GM18909 (cell line): ENCODE measurements around the gene ZC3H7A.
"Not testable (repeated sequence)": the region's sequence is repeated elsewhere in the genome, so short reads cannot be mapped to it uniquely, and the experiment has no call there.

Experiments
- ATAC-seq: cut with Tn5 transposase; IDR thresholded peaks from one replicate; pipeline ENCODE4 v1.9.1; 2021; ENCODE audit warnings: mild to moderate bottlenecking; ENCODE audit not compliant: unreplicated experiment, poor library complexity

ZC3H7A gene, protein sequence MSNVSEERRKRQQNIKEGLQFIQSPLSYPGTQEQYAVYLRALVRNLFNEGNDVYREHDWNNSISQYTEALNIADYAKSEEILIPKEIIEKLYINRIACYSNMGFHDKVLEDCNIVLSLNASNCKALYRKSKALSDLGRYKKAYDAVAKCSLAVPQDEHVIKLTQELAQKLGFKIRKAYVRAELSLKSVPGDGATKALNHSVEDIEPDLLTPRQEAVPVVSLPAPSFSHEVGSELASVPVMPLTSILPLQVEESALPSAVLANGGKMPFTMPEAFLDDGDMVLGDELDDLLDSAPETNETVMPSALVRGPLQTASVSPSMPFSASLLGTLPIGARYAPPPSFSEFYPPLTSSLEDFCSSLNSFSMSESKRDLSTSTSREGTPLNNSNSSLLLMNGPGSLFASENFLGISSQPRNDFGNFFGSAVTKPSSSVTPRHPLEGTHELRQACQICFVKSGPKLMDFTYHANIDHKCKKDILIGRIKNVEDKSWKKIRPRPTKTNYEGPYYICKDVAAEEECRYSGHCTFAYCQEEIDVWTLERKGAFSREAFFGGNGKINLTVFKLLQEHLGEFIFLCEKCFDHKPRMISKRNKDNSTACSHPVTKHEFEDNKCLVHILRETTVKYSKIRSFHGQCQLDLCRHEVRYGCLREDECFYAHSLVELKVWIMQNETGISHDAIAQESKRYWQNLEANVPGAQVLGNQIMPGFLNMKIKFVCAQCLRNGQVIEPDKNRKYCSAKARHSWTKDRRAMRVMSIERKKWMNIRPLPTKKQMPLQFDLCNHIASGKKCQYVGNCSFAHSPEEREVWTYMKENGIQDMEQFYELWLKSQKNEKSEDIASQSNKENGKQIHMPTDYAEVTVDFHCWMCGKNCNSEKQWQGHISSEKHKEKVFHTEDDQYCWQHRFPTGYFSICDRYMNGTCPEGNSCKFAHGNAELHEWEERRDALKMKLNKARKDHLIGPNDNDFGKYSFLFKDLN

DNA sequence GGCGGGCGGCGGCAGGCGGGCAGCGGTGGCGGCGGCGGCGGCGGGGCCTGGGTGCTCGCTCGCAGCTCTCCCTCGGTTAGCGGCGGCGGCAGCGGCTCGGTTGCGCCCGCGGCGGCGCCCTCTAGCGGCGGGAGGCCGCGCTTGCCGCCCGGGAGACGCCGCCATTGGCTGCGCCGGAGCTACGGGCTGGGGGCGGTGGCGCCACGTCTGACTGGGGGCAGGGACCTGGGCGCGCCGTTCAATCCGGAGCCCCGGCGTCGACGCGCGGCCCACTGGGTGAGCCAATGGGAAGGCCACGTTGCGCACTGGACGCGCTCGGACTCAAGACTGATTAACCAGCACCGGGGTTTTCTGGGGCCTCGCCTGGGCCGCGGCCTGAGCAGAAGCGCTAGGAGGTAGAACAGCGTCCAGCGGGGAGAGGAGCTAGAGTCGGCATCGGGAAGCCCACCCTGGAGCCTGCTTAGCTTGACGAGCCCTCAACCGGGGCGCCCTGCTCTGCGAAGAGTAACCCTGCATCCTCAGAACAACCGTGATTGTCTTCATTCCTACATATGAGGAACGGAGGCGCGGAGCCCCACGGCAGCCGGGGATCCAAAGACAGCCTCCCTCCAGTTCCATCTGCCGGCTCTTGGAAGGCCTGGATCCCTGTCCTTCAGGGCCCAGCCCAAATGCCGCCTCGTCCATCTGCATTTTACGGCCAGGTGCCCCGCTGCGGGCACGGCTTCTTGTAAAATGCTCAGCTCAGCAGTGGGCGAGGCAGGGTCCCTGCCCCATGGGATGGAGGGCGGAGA is at the start of gene ZC3H7A:
ZC3H7A (minus strand) TSS at position 93 of the 791 bp plus-strand sequence. CDS start 14,904 bp downstream, outside the sequence.
- ATAC-seq: peak; percentile 96

DNA sequence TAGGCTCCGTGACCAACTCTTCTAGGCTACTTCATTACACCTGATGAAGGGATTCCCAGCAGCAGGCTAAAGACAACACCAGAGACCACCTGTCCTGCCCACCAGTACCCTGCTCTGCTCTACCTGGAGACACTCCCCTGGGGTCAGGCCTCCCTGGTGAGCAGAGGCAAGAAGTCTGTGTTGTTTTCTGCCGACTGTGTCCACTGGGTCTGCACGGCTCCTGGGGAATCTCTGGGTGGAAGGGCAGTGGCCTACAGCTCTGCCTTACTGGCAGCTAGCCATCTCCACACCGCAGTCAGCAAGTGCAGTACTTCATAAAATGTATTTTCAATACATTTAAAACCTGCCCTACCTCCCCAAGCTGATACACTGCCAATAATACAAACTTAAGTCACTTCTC is 47.4 kb upstream of the ZC3H7A start:
- no peak for ATAC-seq

DNA sequence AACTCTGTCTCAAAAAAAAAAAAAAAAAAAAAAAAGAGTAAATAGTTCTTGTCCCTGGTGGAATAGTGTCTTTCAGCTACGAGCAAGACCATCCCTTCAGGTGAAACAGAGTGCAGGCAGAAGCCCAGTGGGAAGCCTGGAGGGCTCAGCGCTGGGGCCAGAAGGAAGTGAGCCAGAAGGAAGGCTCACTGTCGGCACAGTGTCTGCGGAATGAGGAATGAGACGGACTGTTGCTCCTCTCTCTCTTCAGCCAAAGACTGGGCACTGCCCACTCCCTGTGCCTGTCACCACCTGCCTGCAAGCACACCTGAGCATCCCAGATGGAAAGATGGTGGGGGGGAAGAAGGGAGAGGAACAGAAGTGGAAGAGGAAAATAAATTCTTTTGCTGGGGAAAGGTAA is 46.8 kb upstream of the ZC3H7A start:
- ATAC-seq: no peak

DNA sequence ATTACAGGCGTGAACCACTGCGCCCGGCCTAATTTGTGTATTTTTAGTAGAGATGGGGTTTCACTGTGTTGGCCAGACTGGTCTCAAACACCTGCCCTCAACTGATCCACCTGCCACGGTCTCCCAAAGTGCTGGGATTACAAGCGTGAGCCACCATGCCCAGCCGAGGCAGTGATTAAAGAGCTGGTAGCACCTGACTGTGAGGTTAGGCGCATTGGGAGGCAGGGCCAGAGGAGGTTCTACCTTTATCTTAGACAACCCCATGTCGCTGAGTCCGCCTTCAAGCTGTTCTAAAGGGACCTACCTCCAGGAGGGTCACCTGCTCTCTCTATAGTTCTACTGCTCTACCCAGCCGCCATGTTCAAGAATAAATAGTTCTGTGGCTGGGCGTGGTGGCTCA is 46.1 kb upstream of the ZC3H7A start:
- no peak for ATAC-seq

DNA sequence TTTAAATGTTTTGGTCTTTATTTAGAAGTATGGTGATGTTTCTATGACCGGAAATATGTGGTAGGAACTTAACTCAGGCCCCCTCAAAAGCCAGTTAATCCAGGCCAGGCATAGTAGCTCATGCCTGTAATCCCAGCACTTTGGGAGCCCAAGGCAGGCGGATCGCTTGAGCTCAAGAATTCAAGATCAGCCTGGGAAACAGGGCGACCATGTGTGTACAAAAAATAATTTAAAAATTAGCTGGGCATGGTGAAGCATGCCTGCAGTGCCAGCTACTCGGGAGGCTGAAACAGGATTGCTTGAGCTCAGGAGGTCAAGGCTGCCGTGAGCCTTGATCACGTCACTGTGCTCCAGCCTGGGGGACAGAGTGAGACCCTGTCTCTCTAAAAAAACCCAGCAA is 44.0 kb upstream of the ZC3H7A start:
- ATAC-seq: no peak

DNA sequence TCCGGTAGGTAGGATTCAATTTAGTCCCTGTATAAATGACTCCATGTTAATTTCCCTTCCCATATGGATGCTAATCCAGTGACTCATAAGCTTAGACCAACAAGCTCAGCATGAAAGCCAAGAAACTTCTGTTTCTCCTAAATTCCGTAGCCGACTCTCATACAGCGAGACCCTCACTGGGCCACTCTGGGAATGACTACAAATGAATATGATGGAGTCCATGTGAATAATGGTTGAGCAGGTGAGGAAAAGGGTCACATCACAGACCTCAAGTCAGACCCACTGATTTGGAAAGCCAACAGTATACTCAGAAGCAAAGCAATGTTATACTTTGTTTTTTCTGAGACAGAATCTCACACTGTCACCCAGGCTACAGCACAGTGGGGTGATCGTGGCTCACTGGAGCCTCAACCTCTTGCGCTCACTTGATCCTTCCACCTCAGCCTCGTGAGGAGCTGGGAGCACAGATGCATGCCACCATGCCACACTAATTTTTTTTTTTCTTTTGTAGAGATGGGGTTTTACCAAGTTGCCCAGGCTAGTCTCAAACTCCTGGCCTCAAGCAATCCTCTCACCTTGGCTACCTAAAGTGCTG is 39.7 kb upstream of the ZC3H7A start:
- no peak for ATAC-seq

DNA sequence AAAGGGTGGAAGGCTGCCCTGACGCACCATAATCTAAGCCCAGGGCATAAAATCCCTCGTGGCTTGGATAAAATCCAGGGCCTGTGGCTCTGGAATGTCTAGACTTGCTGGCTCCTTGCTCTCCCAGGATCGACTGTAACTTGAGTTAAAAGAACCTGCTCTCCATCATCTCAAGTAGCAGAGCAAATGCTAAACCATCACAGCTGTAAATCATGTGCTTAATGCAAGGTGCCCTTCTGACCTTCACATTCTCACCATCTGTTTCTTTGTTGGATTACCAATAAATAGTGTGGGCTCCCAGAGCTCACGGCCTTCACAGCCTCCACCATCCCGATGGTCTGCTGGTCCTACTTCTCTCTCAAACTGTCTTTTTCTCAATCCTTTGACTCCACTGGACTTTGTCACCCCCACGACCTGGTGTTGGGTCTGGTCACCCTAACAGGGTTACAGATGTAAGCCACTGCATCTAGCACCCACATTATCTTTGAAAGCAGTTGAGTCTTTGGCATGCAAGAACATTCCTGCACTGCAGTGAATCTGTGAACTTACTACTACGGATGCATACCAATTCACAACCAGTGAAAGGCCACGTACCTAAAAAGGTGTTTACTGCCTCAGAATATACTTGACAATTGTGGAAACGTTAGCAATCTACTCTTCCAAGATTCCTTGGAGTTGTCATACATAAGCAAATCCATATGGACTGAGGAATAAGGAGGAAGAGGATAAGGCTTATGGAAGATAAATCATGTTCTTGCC is 39.0 kb upstream of the ZC3H7A start:
- ATAC-seq: no peak

DNA sequence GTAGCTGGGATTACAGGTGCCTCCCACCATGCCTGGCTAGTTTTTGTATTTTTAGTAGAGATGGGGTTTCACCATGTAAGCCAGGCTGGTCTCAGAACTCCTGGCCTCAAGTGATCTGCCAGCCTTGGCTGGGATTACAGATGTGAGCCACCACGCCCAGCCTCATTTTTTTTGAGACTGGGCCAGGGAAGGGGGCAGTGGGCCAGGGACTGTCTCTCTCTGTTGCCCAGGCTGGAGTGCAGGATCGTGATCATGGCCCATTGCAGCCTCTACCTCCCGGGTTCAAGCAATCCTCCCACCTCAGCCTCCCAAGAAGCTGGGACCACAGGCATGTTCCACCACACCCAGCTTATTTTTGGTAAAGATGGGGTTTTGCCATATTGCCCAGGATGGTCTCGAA is 38.3 kb upstream of the ZC3H7A start:
- no peak for ATAC-seq

DNA sequence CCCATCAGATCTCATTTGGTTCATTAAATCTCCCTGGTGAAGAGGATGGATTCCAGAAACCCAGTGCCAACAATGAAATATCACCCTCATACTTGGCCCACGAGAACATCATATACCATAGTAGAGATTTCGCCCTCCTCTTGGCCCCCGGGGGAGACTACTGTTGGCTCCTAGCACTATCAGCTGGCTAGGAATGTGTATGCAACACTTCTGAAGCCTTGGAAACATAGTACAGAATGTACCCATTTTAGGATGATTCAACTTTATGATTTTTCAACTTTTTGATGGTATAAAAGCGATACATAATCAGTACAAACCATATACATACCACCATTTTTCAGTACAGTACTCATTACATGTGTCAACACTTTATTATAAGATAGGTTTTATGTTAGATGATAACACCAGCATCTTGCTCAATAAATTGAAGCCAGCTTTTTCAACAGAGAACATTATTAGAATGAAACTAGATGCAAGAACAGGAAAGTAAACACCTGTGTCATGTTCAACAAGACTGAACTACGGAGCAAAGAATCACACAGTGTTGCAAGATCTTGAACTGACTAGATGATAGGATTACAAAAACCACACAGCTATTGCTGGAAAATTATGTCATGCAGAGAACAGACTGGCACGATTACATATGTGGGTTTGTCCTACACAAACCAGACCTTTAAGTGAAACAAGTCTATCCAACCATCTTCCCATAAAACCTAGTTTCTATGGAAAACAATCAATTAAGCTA is 37.1 kb upstream of the ZC3H7A start:
- no peak for ATAC-seq

DNA sequence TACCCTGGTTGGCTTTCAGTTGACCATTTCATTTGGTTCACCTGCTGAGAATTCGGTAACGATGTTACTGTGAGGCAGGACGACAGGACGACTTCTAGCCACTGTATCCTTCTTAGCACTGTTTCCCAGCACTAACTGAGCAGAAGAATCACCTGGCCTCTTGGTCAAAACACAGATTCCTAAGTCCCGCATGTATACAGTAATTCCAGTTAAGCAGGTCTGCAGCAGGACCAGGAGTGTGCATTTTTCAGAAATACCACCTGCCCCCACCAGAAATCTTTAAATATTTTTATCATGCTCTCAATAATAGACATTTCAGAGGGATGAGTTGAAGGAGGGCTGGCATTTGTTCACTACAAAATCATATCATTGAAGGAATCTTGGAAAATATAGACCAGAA is 31.6 kb upstream of the ZC3H7A start:
- no peak for ATAC-seq

DNA sequence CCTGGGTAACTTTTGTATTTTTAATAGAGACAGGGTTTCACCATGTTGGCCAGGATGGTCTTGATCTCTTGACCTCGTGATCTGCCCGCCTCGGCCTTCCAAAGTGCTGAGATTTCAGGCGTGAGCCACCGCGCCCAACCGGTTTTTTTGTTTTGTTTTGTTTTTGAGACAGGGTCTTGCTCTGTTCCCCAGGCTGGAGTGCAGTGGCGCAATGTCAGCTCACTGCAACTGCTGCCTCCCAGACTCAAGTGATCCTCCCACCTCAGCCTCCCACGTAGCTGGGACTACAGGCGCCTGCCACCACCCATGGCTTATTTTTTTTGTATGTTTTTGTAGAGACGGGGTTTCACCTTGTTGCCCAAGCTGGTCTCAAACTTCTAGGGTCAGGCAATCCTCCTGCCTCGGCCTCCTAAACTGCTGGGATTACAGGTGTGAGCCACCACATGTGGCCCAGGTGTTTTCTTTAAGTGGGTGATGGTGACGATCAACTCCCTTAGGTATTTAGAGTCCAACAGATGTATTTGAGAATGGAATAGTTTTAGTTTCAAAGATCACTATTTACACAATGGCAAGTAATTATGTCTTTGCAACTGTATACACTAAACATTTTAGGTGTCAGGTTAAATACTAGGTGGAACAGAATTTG is 28.6 kb upstream of the ZC3H7A start:
- not testable (repeated sequence) for ATAC-seq

DNA sequence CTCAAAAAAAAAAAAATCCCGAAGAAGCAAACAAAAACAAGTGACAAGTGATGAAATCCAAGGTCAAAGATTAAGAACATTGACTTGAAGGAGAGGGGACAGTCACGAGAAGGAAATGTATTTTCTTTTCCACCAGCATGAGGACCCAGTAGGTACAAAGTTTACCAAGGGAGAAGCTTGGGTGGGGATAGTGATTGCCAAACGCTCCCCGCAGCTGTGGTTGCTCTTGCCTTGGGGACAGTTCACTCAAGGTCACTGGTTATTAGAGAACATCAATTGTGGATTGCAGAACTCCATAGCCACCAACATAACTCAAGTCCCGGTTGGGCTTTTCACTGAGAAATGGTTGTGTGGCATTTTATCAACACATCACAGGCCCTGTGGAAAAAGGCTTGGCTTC is 27.3 kb upstream of the ZC3H7A start:
- no peak for ATAC-seq

DNA sequence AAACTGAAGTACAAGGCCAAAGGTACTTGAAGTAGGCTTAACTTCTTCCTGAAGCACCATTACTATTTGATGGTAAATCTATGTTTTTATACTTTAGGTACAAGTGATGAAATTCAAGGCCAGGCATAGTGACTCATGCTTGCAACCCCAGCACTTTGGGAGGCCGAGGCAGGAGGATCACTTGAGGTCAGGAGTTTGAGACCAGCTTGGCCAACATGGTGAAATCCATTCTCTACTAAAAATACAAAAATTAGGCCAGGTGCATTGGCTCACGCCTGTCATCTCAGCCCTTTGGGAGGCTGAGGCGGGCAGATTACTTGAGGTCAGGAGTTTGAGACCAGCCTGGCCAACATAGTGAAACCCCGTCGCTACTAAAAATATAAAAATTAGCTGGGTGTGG is 26.6 kb upstream of the ZC3H7A start:
- ATAC-seq: not testable (repeated sequence)

DNA sequence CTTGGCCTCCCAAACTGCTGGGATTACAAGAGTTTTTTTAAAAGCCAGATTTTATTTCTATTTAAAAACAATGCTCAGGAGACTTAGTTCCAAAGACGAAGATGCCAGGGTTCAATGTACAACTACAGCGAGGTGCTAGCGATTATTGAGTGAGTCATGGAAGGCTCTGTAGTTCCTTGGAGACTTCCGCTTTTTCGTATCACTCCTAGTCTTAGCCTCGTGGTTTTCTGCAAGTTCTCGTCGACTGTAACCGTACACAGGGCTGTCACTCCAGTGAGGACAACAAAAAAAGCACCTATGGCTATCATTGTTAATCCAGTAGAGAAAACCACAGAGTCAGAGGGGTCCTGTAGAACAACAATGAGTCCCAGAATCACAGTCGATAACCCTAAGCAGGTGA is 22.7 kb upstream of the ZC3H7A start:
- no peak for ATAC-seq

DNA sequence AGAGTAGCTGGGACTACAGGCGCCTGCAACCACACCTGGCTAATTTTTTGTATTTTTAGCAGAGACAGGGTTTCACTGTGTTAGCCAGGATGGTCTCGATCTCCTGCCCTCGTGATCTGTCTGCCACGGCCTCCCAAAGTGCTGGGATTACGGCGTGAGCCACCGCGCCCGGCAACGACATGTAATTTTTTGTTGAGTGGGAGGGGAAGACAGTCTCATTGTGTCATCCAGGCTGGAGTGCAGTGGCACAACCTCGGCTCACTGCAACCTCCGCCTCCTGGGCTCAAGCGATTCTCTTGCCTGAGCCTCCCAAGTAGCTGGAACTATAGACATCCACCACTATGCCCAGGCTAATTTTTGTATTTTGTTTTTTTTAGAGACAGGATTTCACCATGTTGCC is 21.9 kb upstream of the ZC3H7A start:
- not testable (repeated sequence) for ATAC-seq

DNA sequence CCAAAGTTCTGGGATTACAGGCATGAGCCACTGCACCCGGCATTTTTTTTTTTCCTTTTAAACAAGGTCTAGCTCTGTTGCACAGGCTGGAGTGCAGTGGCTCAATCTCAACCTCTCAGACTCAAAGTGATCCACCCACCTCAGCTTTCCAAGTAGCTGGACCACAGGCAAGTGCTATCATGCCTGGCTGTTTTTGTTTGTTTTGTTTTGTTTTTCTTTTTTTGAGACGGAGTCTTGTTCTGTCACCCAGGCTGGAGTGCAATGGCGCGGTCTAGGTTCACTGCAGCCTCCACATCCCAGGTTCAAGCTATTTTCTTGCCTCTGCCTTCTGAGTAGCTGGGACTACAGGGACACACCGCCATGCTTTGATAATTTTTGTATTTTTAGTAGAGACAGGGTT is 19.1 kb upstream of the ZC3H7A start:
- no peak for ATAC-seq

DNA sequence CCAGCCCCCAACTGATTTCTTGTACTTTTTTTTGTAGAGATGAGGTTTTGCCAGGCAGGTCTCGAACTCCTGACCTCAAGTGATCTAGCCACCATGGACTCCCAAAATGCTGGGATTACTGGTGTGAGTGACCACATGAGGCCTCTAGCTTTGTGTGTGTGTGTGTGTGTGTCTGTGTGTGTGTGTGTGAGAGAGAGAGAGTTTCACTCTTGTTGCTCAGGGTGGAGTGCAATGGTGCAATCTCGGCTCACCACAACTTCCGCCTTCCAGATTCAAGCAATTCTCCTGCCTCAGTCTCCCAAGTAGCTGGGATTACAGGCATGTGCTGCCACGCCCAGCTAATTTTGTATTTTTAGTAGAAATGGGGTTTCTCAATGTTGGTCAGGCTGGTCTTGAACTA is 17.7 kb upstream of the ZC3H7A start:
- ATAC-seq: not testable (repeated sequence)

DNA sequence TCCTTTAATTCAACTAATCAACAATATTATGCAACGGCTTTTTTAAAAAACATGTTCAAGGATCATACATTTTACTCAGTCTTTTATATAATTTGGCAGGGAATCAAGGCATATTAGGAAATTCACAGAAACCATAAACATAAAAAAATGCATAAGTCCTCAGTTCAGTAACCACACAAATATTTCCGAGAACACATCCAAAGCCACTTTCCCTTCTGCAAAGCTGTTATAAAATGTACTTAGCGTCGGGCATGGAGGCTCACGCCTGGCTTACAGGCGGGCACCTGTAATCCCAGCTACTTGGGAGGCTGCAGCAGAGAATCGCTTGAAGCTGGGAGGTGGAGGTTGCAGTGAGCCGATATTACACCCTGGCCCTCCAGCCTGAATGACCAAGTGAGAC is 9.7 kb upstream of the ZC3H7A start:
- no peak for ATAC-seq
